AG08395 (cell line): ENCODE data around the gene BMP4.
A peak's percentile ranks its signal among the peaks of the same experiment; 100 is the strongest.

Experiments used
- DNase-seq: peaks from one replicate; pipeline ENCODE4 v3.0.0; 2012; ENCODE audit warnings: mixed read lengths, low spot score

BMP4 gene

DNA sequence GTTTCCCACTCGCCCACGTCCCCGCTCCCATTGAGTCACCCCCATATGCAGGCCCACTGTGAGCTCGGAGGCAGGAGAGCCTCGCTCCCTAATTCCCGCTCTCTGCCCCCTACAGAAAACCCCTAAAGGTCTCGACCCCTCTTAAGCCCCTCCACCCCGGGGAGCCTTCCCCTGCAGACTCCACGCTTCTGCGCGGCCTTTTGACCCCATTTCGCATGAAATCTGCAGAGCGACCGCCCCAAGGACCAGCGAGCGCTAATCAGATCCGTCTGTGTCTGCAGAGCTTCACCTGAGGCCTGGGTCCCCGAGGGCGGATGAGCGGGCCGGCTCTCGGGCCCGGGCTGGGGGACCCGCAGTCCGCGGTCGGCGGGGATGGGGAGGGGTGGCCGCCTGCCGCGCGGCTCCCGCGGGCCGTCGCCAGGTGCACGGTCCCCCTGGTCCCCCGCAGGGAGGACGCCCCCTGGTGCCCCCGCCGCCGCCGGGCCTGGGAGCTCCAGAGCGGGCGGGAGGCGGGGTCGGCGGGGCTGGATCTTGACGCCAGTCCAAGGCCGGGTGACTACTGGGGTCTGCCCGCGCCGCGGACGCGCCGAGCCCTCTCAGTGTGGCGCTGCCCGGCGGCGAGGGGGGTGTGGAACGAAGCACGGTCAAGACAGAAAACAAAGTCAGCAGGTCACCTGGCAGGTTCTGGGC, 10.1 kb downstream of the BMP4 start:
- DNase-seq, result no peak

- no peak for DNase-seq
These were observed 10.6 kb downstream of the BMP4 start for GRCh38 chr14:53946071-53946403.

GRCh38 chr14:53943751-53944083, 12.9 kb downstream of the BMP4 start:
- no peak for DNase-seq

GRCh38 chr14:53942970-53943750, 13.5 kb downstream of the BMP4 start:
- DNase-seq, result no peak

- no peak for DNase-seq
These were observed 18.3 kb downstream of the BMP4 start for GRCh38 chr14:53938136-53938837.

GRCh38 chr14:53934778-53935414, 21.7 kb downstream of the BMP4 start:
- no peak for DNase-seq

- DNase-seq, result no peak
These were observed 23.7 kb downstream of the BMP4 start for GRCh38 chr14:53932966-53933365.

DNA sequence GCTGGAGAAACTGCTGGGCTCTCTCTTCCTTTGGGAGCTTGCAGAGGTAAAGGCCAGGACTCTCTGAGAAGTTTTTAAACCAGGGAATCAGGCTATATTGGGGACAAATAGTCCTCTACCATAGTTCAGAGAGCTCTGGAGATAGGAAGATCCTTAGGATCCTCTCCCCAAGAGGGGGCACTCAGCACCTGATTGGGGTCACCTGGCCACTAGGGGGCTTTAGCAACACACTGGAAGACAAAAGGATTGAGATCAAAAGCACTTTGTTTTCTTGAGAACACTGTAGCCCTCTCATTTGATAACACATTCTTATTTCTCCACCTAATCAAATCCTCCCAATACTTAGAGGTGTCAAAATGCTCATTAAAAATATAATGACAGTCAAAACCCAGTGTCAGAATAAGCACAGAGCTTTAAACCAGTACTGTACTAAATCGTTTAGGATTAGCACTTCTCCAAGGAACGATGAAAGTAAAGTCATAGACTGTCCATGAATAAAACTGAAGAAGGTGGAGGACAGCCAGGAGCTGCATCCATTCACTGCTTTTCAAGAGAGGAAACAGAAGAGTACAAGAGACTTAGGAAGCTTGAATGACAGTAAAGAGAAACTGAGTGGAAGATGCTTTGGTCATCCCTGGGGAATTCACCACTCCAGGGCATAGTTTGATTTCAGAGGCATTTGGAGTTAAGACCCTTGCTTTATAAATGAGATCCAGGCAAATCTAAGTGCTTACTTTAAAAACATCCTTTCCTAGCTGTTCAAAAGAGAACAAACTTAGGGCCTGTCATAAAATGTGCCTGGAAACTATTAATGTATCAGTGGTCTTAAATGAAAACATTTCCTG, 26.5 kb downstream of the BMP4 start:
- DNase-seq, result no peak

DNA sequence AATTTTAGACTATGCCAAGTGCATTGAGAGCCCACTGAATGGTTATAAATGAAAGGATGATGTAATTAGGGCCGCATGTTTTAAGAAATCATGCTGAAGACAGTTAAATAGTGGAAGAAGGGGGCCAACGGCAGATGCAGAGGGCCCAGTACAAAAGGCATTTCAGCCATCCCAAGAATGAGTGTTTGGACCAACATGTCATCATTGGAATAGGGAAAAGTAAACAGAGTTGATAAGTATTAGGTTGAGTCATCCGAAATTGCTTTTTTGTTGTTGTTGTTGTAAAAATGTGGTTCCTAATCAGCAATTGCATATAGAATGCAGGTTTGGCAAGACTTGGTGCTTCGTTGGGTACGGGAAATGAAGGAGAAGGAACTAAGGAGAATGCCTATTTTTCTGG, 29.5 kb downstream of the BMP4 start:
- no peak for DNase-seq

- DNase-seq, result peak; percentile 20
These were observed 31.3 kb downstream of the BMP4 start for GRCh38 chr14:53925201-53925766.

GRCh38 chr14:53924753-53925152, 31.9 kb downstream of the BMP4 start:
- peak; percentile 63 for DNase-seq

DNA sequence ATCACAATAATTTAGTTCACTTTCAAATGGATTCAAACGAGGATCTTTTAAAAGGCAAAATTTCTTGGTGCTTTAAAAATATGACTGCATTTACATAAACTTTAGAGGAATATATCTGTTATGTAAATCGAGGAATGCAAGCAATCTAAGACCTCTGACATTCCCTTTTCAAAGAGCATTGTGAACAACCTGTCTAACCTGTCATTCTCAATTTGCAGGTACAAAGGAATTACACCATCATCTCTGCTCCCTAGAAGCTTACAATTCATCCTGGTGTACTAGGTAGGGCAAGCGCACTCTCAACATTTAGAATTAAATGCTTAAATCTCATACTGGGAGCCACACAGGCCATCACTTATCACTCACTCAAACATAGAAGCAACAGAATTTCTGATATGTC, 35.6 kb downstream of the BMP4 start:
- no peak for DNase-seq

DNA sequence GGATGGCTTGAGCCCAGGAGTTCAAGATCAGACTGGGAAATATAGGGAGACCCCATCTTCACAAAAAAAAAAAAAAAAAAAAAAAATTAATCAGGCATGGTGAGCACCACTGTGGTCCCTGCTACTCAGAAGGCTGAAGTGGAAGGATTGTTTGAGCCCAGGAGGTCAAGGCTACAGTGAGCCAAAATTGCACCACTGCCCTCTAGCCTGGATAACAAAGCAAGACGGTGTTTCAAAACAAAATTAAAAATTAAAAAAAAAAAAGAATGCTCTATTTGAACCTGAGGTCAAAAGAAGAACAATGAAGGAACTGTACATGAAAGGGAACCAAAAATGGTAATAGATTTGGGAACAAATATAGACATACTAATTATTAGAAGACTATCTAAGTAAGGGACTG, 40.4 kb downstream of the BMP4 start:
- DNase-seq, result no peak

- DNase-seq, result no peak
These were observed 41.1 kb downstream of the BMP4 start for GRCh38 chr14:53915364-53916014.

- DNase-seq, result no peak
These were observed 44.6 kb downstream of the BMP4 start for GRCh38 chr14:53912021-53912420.

- DNase-seq, result no peak
These were observed 48.2 kb downstream of the BMP4 start for GRCh38 chr14:53908416-53908815.

DNA sequence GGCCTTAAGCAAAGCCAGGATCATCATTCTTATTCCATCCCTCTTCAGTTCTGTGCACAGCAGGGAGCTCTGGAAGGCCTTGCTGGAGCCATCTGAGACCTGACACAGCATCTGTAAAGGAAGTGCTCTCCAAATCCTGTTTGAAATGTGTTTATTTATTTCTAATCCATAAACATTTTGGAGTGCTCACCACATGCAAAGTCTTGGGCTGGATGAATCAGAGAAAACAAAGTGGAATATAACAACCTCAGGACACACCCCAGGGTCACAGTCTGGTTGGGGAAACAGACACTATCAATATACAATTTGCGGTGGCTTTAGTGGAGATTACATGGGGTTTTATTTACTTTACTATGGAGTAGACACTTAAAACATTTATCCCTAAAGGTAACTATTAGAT, 54.3 kb downstream of the BMP4 start:
- DNase-seq, result no peak

DNA sequence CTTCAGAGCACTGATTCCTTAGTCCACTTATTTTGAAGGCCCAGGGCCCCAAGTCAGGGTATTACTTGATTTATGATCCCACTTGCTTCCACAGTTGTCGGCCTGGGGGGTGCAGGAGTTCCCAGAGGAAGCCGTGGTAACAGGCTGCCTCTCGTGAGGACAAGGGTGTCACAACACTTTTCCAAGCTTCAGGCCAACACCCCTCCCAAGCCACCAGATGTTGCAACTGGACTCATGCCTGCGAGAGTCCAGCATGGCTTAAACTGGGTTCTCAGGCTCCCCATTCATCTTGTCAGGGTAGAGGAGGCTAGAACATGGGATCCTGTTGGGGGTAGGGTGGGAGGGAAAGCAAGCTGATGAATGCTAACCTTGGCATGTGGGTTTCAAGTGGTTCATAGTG, 56.1 kb downstream of the BMP4 start:
- peak; percentile 61 for DNase-seq
